HepG2 (cell line): ENCODE results near the gene ARMH1. TPM values are rescaled to one million over a fixed set of nuclear protein-coding genes. Genes with fewer than 3 reads are reported as not detected.

Experiments
- ERF ChIP-seq: IDR thresholded peaks from 2 replicates; pipeline ENCODE4 v1.6.1; 2018; ENCODE audit warnings: missing biosample characterization, missing genetic modification reagents
- EZH2 ChIP-seq: conservative IDR thresholded peaks from 2 replicates; pipeline ENCODE4 v1.6.1; 2012; ENCODE audit warnings: mild to moderate bottlenecking, low read depth, low read length, moderate library complexity
- GTF2F1 ChIP-seq: fragments of 150-350 bp; IDR thresholded peaks from 2 replicates; pipeline ENCODE4 v1.6.1; 2014; ENCODE audit warnings: low read length
- KDM5A ChIP-seq: fragments of 200-600 bp; sonication (generic); IDR thresholded peaks from 2 replicates; pipeline ENCODE4 v1.7.0; 2018; ENCODE audit warnings: antibody characterized with exemption, mild to moderate bottlenecking, low read length, borderline replicate concordance
- NR3C1 ChIP-seq: sonication (generic); formaldehyde crosslinking; IDR thresholded peaks from 2 replicates; pipeline ENCODE4 v1.4.0; 2020; ENCODE audit warnings: missing genetic modification reagents
- RBM39 ChIP-seq: fragments of 200-400 bp; formaldehyde crosslinking; IDR thresholded peaks from one replicate; pipeline ENCODE4 v1.6.1; 2018; ENCODE audit warnings: antibody characterized with exemption, mild to moderate bottlenecking, low read depth, low read length; ENCODE audit not compliant: poor library complexity, severe bottlenecking
- SALL2 ChIP-seq: sonication (generic); formaldehyde crosslinking; IDR thresholded peaks from 2 replicates; pipeline ENCODE4 v1.8.1; 2023; ENCODE audit warnings: mild to moderate bottlenecking, missing genetic modification reagents, inconsistent platforms
- ZFP36L2 ChIP-seq: sonication (generic); formaldehyde crosslinking; IDR thresholded peaks from 2 replicates; pipeline ENCODE4 v1.4.0; 2020; ENCODE audit warnings: missing genetic modification reagents
- ZNF160 ChIP-seq: sonication (generic); formaldehyde crosslinking; IDR thresholded peaks from 2 replicates; pipeline ENCODE4 v1.8.0; 2022; ENCODE audit warnings: mild to moderate bottlenecking, inconsistent platforms, missing genetic modification reagents
- ZNF264 ChIP-seq: sonication (generic); formaldehyde crosslinking; IDR thresholded peaks from 2 replicates; pipeline ENCODE4 v1.4.0; 2020; ENCODE audit warnings: missing genetic modification reagents
- ZNF3 ChIP-seq: IDR thresholded peaks from 2 replicates; pipeline ENCODE4 v1.7.0; 2017; ENCODE audit warnings: inconsistent platforms
- ZNF382 ChIP-seq: sonication (generic); formaldehyde crosslinking; IDR thresholded peaks from 2 replicates; pipeline ENCODE4 v1.5.0; 2020; ENCODE audit warnings: missing genetic modification reagents, mild to moderate bottlenecking, borderline replicate concordance
- ZNF484 ChIP-seq: sonication (generic); formaldehyde crosslinking; IDR thresholded peaks from 2 replicates; pipeline ENCODE4 v1.5.1; 2020; ENCODE audit warnings: mild to moderate bottlenecking, low read depth, missing genetic modification reagents, borderline replicate concordance
- ZNF563 ChIP-seq: sonication (generic); formaldehyde crosslinking; IDR thresholded peaks from 2 replicates; pipeline ENCODE4 v1.8.0; 2022; ENCODE audit warnings: mild to moderate bottlenecking, moderate library complexity, missing genetic modification reagents
- ZNF629 ChIP-seq: sonication (generic); formaldehyde crosslinking; conservative IDR thresholded peaks from 2 replicates; pipeline ENCODE4 v1.5.0; 2020; ENCODE audit warnings: missing genetic modification reagents
- ZNF839 ChIP-seq: sonication (generic); formaldehyde crosslinking; IDR thresholded peaks from 2 replicates; pipeline ENCODE4 v1.4.0; 2020; ENCODE audit warnings: missing genetic modification reagents, mild to moderate bottlenecking, borderline replicate concordance
- polyA plus RNA-seq, 8 experiments: library from polyadenylated mRNA; depleted of rRNA in 3 of 8; stranded (reverse) in 7 of 8; unstranded in 1 of 8; fragments of >200 nt; fragmentation: Illumina TruSeq in 4 of 8; extraction: Trizol in 4 of 8; gene quantifications; 2 replicates each; pipeline versions ENCODE4 v1.2.1 to v1.2.3, GENCODE V29; 2011 to 2016; ENCODE audit warnings: low read depth in 4 of 8, missing spikeins in 1 of 8, mixed read lengths in 1 of 8; ENCODE audit not compliant: insufficient read depth in 1 of 8
- total RNA-seq, 5 experiments: library from RNA; depleted of rRNA; stranded (reverse); fragments of >200 nt; fragmentation: Illumina TruSeq; extraction: Trizol; gene quantifications; 2 replicates each; pipeline ENCODE4 v1.2.3, GENCODE V29; 2016; ENCODE audit warnings: low read depth in 1 of 5
- TF ChIP-seq, protein P1 (sequence below): sonication (generic); formaldehyde crosslinking; IDR thresholded peaks from 2 replicates; pipeline ENCODE4 v1.5.1; 2020; ENCODE audit warnings: missing genetic modification reagents, mild to moderate bottlenecking, borderline replicate concordance
- TF ChIP-seq, protein P2 (sequence below): sonication (generic); formaldehyde crosslinking; IDR thresholded peaks from 2 replicates; pipeline ENCODE4 v1.4.0; 2020; ENCODE audit warnings: missing genetic modification reagents, low read depth, mild to moderate bottlenecking, borderline replicate concordance
- TF ChIP-seq, protein P3 (sequence below), 2 experiments: sonication (generic) in 1 of 2; formaldehyde crosslinking in 1 of 2; IDR thresholded peaks; 2 replicates each; pipeline versions ENCODE4 v1.4.0 to v1.6.1; 2016 to 2020; ENCODE audit warnings: borderline replicate concordance in 1 of 2, low read depth in 1 of 2, mild to moderate bottlenecking in 1 of 2, missing genetic modification reagents in 1 of 2
- TF ChIP-seq, protein P4 (sequence below): sonication (generic); formaldehyde crosslinking; IDR thresholded peaks from 2 replicates; pipeline ENCODE4 v1.8.0; 2023; ENCODE audit warnings: mild to moderate bottlenecking, missing genetic modification reagents
- TF ChIP-seq, protein P5 (sequence below): IDR thresholded peaks from 2 replicates; pipeline ENCODE4 v1.6.1; 2016; ENCODE audit warnings: control low read depth

ARMH1 gene
- total and polyA plus RNA-seq, 2 of the 13 experiments (the other 11 are each of a cell fraction or from before 2014, with no cell fraction given), result 0.69 TPM; not detected in 1

DNA sequence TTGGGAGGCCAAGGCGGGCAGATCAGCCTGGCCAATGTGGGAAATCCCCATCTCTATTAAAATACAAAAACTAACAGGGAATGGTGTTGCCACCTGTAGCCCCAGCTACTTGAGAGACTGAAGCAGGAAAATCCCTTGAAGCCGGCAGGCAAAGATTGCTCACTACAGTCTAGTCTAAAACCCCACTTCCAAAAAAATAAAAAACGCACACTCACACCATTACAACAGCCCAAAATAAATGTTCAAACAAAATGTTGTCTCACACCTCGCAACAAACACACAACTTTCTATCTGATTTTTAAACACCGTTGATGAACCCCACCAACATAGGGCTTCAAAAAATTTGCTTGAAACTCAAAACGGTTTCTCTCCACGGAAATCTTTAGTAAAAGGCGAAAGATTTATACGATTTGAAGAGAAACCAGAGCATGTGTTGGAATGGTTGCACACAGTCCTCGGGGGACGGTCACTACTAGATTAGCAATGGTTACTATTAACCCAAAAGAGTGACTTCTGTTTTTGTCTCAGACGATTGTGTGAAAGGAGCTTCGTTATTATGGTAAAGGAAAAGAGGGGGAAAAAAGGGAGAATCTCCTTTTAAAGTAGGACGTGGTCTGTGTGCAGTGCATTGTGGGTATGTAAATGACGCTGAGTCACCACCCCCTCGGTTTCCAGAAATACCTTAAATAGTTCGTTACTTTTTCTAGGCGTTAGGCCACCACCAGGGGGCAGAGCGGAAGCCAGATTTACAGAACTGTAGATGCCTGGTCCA, 56.4 kb downstream of the ARMH1 start, which contains the start of gene RNU5D-1 (continued):
- TF ChIP-seq, protein P1, sequence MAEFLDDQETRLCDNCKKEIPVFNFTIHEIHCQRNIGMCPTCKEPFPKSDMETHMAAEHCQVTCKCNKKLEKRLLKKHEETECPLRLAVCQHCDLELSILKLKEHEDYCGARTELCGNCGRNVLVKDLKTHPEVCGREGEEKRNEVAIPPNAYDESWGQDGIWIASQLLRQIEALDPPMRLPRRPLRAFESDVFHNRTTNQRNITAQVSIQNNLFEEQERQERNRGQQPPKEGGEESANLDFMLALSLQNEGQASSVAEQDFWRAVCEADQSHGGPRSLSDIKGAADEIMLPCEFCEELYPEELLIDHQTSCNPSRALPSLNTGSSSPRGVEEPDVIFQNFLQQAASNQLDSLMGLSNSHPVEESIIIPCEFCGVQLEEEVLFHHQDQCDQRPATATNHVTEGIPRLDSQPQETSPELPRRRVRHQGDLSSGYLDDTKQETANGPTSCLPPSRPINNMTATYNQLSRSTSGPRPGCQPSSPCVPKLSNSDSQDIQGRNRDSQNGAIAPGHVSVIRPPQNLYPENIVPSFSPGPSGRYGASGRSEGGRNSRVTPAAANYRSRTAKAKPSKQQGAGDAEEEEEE (CRISPR knock-in tag), result no peak
- TF ChIP-seq NR3C1 (no peak), ZNF160 (CRISPR knock-in tag) (peak; percentile 82), ZNF629 (CRISPR knock-in tag) (no peak), ZFP36L2 (CRISPR knock-in tag) (no peak), KDM5A (no peak), ZNF484 (CRISPR knock-in tag) (no peak), ZNF264 (CRISPR knock-in tag) (no peak), EZH2 (no peak), SALL2 (CRISPR knock-in tag) (no peak), GTF2F1 (peak; percentile 99), ZNF3 (CRISPR knock-in tag) (no peak), ZNF563 (CRISPR knock-in tag) (no peak), RBM39 (no peak), ZNF382 (CRISPR knock-in tag) (no peak), ZNF839 (CRISPR knock-in tag) (no peak), ERF (CRISPR knock-in tag) (peak; percentile 45; the same call in 1 of the 2 replicates)
- TF ChIP-seq, protein P2, sequence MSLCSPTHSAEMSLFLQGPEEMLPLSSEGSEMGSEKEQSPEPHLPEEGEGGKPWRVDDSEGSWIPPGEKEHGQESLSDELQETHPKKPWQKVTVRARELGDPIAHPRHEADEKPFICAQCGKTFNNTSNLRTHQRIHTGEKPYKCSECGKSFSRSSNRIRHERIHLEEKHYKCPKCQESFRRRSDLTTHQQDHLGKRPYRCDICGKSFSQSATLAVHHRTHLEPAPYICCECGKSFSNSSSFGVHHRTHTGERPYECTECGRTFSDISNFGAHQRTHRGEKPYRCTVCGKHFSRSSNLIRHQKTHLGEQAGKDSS (CRISPR knock-in tag), result no peak
- TF ChIP-seq, protein P3, sequence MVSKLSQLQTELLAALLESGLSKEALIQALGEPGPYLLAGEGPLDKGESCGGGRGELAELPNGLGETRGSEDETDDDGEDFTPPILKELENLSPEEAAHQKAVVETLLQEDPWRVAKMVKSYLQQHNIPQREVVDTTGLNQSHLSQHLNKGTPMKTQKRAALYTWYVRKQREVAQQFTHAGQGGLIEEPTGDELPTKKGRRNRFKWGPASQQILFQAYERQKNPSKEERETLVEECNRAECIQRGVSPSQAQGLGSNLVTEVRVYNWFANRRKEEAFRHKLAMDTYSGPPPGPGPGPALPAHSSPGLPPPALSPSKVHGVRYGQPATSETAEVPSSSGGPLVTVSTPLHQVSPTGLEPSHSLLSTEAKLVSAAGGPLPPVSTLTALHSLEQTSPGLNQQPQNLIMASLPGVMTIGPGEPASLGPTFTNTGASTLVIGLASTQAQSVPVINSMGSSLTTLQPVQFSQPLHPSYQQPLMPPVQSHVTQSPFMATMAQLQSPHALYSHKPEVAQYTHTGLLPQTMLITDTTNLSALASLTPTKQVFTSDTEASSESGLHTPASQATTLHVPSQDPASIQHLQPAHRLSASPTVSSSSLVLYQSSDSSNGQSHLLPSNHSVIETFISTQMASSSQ (IDR thresholded peaks at IDR 0.05; ENCODE audit: low read depth), result no peak
- TF ChIP-seq, protein P3 (CRISPR knock-in tag; IDR thresholded peaks at IDR 0.05; ENCODE audit: borderline replicate concordance), result no peak; the same call in 1 of the 2 replicates
- TF ChIP-seq, protein P4, sequence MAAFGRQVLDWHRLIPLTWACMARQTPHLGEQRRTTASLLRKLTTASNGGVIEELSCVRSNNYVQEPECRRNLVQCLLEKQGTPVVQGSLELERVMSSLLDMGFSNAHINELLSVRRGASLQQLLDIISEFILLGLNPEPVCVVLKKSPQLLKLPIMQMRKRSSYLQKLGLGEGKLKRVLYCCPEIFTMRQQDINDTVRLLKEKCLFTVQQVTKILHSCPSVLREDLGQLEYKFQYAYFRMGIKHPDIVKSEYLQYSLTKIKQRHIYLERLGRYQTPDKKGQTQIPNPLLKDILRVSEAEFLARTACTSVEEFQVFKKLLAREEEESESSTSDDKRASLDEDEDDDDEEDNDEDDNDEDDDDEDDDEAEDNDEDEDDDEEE (CRISPR knock-in tag), result no peak
- TF ChIP-seq, protein P5, sequence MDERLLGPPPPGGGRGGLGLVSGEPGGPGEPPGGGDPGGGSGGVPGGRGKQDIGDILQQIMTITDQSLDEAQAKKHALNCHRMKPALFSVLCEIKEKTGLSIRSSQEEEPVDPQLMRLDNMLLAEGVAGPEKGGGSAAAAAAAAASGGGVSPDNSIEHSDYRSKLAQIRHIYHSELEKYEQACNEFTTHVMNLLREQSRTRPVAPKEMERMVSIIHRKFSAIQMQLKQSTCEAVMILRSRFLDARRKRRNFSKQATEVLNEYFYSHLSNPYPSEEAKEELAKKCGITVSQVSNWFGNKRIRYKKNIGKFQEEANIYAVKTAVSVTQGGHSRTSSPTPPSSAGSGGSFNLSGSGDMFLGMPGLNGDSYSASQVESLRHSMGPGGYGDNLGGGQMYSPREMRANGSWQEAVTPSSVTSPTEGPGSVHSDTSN, result no peak
